Stimulated activated naive CD8-positive, alpha-beta T cell treated with anti-CD3 and anti-CD28 coated beads, Interleukin-15, Interleukin-2, amounts not matched to agents 100 ng/mL and 50 ng/mL, for 24 hours (primary cell): ENCODE measurements around the gene OR52D1.

Source experiments
- H3K27ac Mint-ChIP-seq: one replicate; pipeline ENCODE4 v1.8.0; 2021; ENCODE audit warnings: mild to moderate bottlenecking, mixed read lengths
- H3K27me3 Mint-ChIP-seq: one replicate; pipeline ENCODE4 v1.8.0; 2021; ENCODE audit warnings: mixed read lengths
- H3K36me3 Mint-ChIP-seq: one replicate; pipeline ENCODE4 v1.8.0; 2021; ENCODE audit warnings: low read depth, mixed read lengths
- H3K4me1 Mint-ChIP-seq: one replicate; pipeline ENCODE4 v1.8.0; 2021; ENCODE audit warnings: low read depth, mixed read lengths
- H3K4me3 Mint-ChIP-seq: one replicate; pipeline ENCODE4 v1.8.0; 2021; ENCODE audit warnings: mild to moderate bottlenecking, mixed read lengths
- H3K9me3 Mint-ChIP-seq: one replicate; pipeline ENCODE4 v1.8.0; 2021; ENCODE audit warnings: mixed read lengths

OR52D1 gene

GRCh38 chr11:5534046-5534445 is 45.6 kb downstream of the OR52D1 start:
- Mint-ChIP-seq H3K4me1 (no peaks in the 10 kb centered on the region), H3K27me3 (no peaks in the 10 kb centered on the region), H3K36me3 (no peaks in the 10 kb centered on the region), H3K27ac (no peak overlapping the region), H3K9me3 (peaks cover 6% of the 10 kb centered on the region), H3K4me3 (no peak overlapping the region)

GRCh38 chr11:5536482-5536881 is 48.0 kb downstream of the OR52D1 start:
- Mint-ChIP-seq H3K9me3 (peaks cover 6% of the 10 kb centered on the region), H3K27me3 (no peaks in the 10 kb centered on the region), H3K4me3 (no peak overlapping the region), H3K4me1 (no peaks in the 10 kb centered on the region), H3K27ac (no peak overlapping the region), H3K36me3 (no peaks in the 10 kb centered on the region)
